Measurements from ENCODE around the gene SIGLEC12. TPM values are rescaled to one million over a fixed set of nuclear protein-coding genes. Genes with fewer than 3 reads are reported as not detected.

Gene SIGLEC12
- total RNA-seq, 1 experiment from 2014 or later = not detected

- intact Hi-C loops (cut with micrococcal nuclease; ENCODE audit: unreplicated experiment) = loop anchor here (1.0 to 10.0 kb wide), 4 partner anchors 43 to 311 kb away; partner anchors contain the start of gene ZNF175
- BruUV-seq (replicated peaks) = no TSS peak
- peaks cover 4% of the 10 kb centered on the region for H3K9me3 Mint-ChIP-seq (ENCODE audit: low read depth, unreplicated experiment)
- CTCF ChIA-PET = interaction anchor here (0.5 to 4.9 kb wide), 4 partner anchors 43 to 305 kb away, joined by 3 to 84 read pairs (median 3); no protein-coding TSS in a partner anchor
- H3K36me3 Mint-ChIP-seq (ENCODE audit: insufficient read depth, unreplicated experiment) = peaks cover 4% of the 10 kb centered on the region
- H3K4me3 Mint-ChIP-seq (ENCODE audit: low read depth, unreplicated experiment) = no peak overlapping the region
- H3K4me1 Mint-ChIP-seq (ENCODE audit: low read depth, unreplicated experiment) = peaks cover 42% of the 10 kb centered on the region
- no peak for DNase-seq
- peaks cover 9% of the 10 kb centered on the region for H3K27me3 Mint-ChIP-seq (ENCODE audit: unreplicated experiment)
- TF ChIP-seq, protein P1, sequence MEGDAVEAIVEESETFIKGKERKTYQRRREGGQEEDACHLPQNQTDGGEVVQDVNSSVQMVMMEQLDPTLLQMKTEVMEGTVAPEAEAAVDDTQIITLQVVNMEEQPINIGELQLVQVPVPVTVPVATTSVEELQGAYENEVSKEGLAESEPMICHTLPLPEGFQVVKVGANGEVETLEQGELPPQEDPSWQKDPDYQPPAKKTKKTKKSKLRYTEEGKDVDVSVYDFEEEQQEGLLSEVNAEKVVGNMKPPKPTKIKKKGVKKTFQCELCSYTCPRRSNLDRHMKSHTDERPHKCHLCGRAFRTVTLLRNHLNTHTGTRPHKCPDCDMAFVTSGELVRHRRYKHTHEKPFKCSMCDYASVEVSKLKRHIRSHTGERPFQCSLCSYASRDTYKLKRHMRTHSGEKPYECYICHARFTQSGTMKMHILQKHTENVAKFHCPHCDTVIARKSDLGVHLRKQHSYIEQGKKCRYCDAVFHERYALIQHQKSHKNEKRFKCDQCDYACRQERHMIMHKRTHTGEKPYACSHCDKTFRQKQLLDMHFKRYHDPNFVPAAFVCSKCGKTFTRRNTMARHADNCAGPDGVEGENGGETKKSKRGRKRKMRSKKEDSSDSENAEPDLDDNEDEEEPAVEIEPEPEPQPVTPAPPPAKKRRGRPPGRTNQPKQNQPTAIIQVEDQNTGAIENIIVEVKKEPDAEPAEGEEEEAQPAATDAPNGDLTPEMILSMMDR (IDR thresholded peaks at IDR 0.05; ENCODE audit: unreplicated experiment) = no peak
- no peak overlapping the region for H3K27ac Mint-ChIP-seq (ENCODE audit: unreplicated experiment)
Observed at GRCh38 chr19:51472607-51473006, 29.0 kb downstream of the SIGLEC12 start.

DNA sequence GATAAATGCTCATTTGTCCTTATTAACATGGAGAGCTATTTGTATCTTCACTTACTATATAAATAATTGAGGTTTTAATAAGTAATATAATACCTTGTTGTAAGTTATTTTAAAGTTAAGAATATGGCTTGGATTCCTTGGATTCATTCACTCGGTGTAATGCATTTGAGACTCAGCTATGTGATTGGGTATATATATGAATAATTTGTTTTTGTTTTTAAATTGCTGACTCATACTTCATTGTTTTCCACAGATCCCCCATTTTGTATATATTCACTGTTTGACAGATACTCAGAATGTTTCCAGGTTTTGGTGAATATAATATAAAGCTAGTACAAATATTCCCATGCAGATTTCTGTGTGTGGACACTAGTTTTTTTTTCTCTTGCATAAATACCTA, 30.1 kb downstream of the SIGLEC12 start:
- CTCF ChIA-PET = interaction anchor here (4.9 kb wide), 1 partner anchor 187 kb away, joined by 84 read pairs; no protein-coding TSS in a partner anchor
- no peak overlapping the region for H3K27ac Mint-ChIP-seq (ENCODE audit: unreplicated experiment)
- peaks cover 20% of the 10 kb centered on the region for H3K27me3 Mint-ChIP-seq (ENCODE audit: unreplicated experiment)
- intact Hi-C loops (cut with micrococcal nuclease; ENCODE audit: unreplicated experiment) = loop anchor here (10.0 kb wide), 1 partner anchor 103 kb away; the partner anchor contains the start of gene ZNF175
- H3K4me3 Mint-ChIP-seq (ENCODE audit: low read depth, unreplicated experiment) = no peak overlapping the region
- peaks cover 4% of the 10 kb centered on the region for H3K36me3 Mint-ChIP-seq (ENCODE audit: insufficient read depth, unreplicated experiment)
- no peak for DNase-seq
- no TSS peak for BruUV-seq (replicated peaks)
- H3K4me1 Mint-ChIP-seq (ENCODE audit: low read depth, unreplicated experiment) = peaks cover 33% of the 10 kb centered on the region
- TF ChIP-seq, protein P1 (IDR thresholded peaks at IDR 0.05; ENCODE audit: unreplicated experiment) = no peak
- H3K9me3 Mint-ChIP-seq (ENCODE audit: low read depth, unreplicated experiment) = no peaks in the 10 kb centered on the region

- Mint-ChIP-seq H3K9me3 (ENCODE audit: low read depth, unreplicated experiment) (no peaks in the 10 kb centered on the region), H3K27me3 (ENCODE audit: unreplicated experiment) (peaks cover 25% of the 10 kb centered on the region), H3K4me3 (ENCODE audit: low read depth, unreplicated experiment) (no peak overlapping the region), H3K27ac (ENCODE audit: unreplicated experiment) (no peak overlapping the region), H3K36me3 (ENCODE audit: insufficient read depth, unreplicated experiment) (peaks cover 4% of the 10 kb centered on the region), H3K4me1 (ENCODE audit: low read depth, unreplicated experiment) (peaks cover 33% of the 10 kb centered on the region)
- TF ChIP-seq, protein P1 (IDR thresholded peaks at IDR 0.05; ENCODE audit: unreplicated experiment) = no peak
- intact Hi-C loops (cut with micrococcal nuclease; ENCODE audit: unreplicated experiment) = loop anchor here (10.0 kb wide), 1 partner anchor 104 kb away; the partner anchor contains the start of gene ZNF175
- CTCF ChIA-PET = interaction anchor here (0.7 to 4.9 kb wide), 2 partner anchors 104 to 187 kb away, joined by 5 to 84 read pairs; no protein-coding TSS in a partner anchor
- no TSS peak for BruUV-seq (replicated peaks)
- DNase-seq = no peak
Observed at GRCh38 chr19:51470966-51471365, 30.6 kb downstream of the SIGLEC12 start.

DNA sequence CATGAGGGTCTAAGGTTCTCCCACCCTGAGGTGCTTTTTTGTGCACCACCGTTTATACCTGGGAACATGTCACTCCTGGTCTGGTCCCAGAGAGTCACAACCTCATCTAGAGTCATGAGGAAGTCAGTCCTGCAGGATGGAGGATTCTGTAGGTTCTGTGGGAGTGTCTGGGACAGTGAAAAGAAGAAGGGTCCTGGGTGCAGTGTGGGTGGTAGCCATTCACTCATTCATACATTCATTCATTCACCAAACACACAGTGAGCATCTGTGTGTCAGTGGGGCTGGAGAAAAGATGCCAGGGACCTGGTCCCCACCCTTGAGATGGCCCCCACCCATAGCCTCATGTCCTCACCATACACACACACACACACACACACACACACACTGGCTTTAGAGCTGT, 32.0 kb downstream of the SIGLEC12 start:
- intact Hi-C loops (cut with micrococcal nuclease; ENCODE audit: unreplicated experiment) = loop anchor here (10.0 kb wide), 1 partner anchor 105 kb away; the partner anchor contains the start of gene ZNF175
- TF ChIP-seq, protein P1 (IDR thresholded peaks at IDR 0.05; ENCODE audit: unreplicated experiment) = no peak
- Mint-ChIP-seq H3K4me3 (ENCODE audit: low read depth, unreplicated experiment) (no peak overlapping the region), H3K36me3 (ENCODE audit: insufficient read depth, unreplicated experiment) (no peaks in the 10 kb centered on the region), H3K4me1 (ENCODE audit: low read depth, unreplicated experiment) (peaks cover 22% of the 10 kb centered on the region), H3K9me3 (ENCODE audit: low read depth, unreplicated experiment) (no peaks in the 10 kb centered on the region), H3K27me3 (ENCODE audit: unreplicated experiment) (peaks cover 38% of the 10 kb centered on the region), H3K27ac (ENCODE audit: unreplicated experiment) (no peak overlapping the region)
- no peak for DNase-seq
- CTCF ChIA-PET = no interaction called here
- BruUV-seq (replicated peaks) = no TSS peak
